ENCODE measurements around the gene TNFRSF13B. TPM values are rescaled to one million over a fixed set of nuclear protein-coding genes. Genes with fewer than 3 reads are reported as not detected.
"Not testable (repeated sequence)": the region's sequence is repeated elsewhere in the genome, so short reads cannot be mapped to it uniquely, and the experiment has no call there.

TNFRSF13B gene
- total RNA-seq, 1 donor from 2014 or later: not detected

DNA sequence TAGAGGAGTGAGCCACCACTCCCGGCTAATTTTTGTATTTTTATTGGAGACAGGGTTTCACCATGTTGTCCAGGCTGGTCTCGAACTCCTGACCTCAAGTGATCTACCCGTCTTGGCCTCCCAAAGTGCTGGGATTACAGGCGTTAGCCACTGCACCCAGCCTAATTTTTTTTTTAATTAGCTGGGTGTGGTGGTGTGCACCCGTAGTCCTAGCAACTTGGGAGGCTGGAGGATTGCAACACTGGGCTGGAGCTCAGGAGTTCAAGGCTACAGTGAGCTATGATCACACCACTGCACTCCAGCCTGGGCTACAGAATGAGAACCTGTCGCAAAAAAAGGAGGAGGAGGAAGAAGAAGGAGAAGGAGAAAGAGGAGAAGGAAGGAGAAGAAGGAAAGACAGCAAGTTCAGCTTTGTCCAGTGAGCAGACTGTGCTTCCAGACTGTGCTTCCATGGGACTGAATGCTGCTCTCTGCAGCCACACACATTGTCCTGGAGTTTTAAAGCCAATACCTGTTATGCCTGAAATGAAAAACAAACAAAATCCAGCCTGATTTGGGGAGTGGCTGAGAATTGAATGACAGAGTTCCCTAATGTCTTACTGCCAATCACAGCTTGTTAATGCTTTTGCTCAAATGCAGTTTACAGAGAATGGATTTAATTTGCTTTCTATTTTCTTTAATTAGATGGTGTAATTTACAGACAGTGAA is 2.8 kb upstream of the TNFRSF13B start:
- no peak for ATAC-seq (ENCODE audit: poor library complexity)
- intact Hi-C loops (cut with DNase I): no loop called here
- DNase-seq: no peak

DNA sequence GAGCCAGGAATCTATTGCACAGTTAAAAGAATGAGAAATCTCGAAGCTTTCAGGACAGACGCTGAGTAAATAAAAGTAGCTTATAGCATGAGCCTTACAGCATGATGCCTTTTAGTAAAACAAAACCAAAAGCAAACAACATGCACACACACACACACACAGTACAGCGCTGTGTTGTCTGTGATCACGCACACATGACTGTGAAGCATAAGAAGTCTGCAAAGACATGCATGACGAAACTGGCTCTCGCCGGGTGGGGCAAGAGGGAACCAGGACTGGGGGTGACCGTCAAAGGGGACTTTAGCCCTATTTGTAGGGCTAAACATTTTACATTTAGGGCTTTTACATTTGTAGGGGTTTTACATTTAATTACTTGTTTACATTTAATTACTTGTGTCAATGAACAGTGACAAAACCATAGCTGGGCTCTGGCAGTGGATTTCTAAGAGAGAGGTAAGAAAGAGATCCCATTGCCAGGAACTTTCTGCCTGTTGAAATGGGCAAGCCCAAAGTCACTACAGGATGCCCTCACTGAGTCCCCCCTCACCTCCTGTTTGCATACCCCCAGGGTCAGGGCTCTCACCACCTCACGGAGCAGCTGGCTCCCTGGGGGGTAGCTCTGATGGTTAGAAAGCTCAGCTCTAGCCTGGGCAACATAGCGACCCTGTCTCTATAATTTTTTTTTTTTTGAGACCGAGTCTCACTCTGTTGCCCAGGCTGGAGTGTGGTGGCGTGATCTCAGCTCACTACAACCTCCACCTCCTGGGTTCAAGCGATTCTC is 2.0 kb upstream of the TNFRSF13B start:
- DNase-seq: no peak
- intact Hi-C loops (cut with DNase I): no loop called here
- ATAC-seq (ENCODE audit: poor library complexity): no peak

DNA sequence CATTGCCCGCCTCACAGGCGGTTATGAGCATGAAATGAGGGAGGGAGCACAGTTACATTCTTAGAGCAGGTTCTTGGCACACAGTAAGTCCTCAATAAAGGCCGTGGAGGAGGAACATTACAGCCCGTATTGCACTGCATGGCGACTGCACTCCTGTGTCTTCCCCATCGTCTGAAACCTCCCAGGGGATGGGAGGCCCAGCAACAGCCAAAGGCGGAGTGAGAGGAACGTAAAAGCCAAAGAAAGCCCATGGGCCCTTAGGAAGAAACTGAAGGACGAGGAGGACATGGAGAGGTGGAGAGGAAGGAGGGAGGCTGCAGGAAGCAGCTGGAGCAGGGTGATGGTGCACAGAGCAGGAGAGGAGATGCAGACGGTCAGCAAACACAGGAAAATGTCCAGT is 1.1 kb upstream of the TNFRSF13B start:
- intact Hi-C loops (cut with DNase I); DNase-seq; ATAC-seq (ENCODE audit: poor library complexity): not testable (repeated sequence)

DNA sequence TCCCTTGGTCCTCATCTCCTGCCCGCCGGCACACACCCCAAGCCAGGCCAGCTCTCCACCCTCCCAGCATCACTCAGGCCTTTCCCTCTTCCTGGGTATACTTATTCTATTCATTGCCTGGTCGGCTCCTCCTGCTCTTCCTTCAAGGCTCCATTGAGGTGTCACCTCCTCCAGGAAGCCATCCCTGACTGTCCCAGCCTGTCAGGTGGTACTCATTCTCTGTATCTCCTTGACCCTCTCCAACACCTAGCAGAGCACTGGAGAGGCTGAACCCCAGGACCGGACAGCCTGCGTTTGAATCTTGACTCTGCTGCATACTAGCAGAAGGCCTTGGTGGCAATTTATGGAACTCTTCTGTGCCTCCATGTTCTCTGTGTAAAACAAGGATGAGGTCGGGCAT is 428 bp upstream of the TNFRSF13B start:
- DNase-seq (no peak), ATAC-seq (ENCODE audit: poor library complexity) (no peak)
- intact Hi-C loops (cut with DNase I): no loop called here

DNA sequence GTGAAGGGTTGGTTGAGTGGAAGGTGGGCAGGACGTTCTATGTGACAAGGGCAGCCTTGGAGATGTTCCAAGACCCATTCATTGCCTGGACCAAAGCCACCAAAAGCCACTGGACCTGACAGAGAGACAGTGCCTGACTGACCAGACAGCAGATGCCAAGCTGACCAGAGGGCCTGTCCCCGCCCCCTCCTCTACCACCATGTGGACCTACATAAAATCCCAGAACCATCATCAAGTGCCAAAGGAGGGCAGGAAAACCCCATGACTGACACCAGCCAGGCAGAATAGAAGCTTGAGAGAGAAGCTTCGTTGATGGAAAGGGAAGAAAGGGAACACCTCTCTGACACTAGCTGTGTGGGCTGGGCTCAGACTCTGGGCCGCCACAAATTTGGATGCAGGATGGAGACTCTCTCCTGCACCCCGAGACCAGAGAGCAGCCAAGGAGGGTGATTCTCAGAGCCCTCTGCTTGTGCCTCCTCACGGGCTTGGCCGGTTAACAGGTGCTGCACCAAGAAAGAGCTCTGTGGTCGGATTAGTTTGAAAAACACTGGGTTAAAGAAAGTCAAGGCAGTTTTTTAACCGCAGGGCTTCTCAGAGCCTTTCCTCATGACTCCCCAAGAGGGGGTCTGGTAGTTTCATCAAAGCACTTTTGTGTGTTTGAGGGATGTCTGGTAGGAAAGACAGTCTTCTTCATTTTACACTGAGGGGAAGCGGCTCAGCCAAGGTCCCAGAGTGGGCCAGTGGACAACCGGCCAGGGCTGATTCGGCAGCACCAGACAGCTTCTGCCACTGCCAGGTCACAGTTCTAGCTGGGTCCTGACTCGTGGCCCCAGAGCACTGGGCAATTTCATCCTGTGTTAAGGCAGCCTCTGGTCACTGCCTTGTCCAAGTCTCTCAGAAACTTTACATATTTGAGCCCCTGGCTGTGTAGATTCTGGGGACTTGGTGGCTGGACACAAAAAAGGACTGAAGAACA is 1.7 kb downstream of the TNFRSF13B start:
- intact Hi-C loops (cut with DNase I): no loop called here
- no peak for DNase-seq
- no peak for ATAC-seq (ENCODE audit: poor library complexity)

DNA sequence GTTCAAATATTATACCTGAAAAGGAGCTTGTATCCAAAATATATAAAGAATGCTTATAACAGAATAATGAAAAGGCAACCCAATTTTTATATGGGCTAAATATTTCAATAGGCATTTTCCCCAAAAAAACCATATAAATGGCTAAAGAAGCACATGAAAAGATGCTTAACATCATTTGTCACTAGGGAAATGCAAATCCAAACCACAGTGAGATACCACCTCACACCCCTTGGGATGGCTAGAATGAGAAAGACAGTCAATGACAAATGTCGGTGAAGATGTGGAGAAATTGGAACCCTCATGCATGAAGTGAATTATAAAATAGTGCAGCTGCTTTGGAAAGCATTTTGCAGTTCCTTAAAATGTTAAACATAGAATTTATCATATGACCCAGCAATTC is 3.1 kb downstream of the TNFRSF13B start:
- no peak for ATAC-seq (ENCODE audit: poor library complexity)

DNA sequence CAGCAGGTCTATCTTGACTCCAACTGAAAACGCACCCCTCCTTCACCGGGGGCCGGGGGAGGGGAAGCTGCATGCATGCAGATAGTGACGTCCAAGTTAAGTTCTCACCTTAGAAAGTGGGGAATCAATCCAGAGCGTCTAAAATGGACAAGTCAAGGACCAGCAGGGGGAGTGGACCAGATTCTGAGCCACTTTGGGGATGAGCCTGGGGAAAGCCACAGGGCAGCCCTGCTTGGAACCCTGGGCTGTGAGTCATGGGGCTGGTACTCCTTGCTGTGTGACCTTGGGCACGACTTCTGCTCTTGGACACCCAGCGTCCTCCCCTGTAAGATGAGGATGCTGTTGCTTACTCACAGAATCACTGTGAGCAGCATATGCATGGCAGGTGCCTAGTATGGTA is 9.1 kb downstream of the TNFRSF13B start:
- intact Hi-C loops (cut with DNase I): no loop called here
- ATAC-seq (ENCODE audit: poor library complexity): no peak
- no peak for DNase-seq

More for the DNA sequence above, 3.1 kb downstream of the TNFRSF13B start:
- intact Hi-C loops (cut with DNase I): no loop called here
- DNase-seq: no peak

DNA sequence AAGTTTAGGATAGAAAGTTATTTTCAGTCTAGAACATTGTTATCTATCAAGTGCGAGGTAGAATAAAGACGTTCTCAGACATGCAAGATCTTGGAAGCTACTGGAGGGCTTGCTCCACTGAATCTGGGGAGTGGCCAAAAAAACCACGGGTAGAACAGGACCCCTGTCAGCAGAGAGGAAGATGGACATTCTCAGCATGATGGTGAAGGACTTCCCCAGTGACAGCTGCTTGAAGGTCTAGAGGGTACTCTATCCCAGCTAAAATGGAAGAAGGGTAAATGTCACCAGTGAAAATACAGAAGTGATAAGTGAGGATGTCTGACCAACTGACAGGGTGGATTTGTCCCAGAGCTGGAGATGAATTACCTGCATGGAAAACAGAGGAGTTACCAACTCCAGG is 10.1 kb downstream of the TNFRSF13B start:
- intact Hi-C loops (cut with DNase I): no loop called here
- DNase-seq (no peak), ATAC-seq (ENCODE audit: poor library complexity) (no peak)

DNA sequence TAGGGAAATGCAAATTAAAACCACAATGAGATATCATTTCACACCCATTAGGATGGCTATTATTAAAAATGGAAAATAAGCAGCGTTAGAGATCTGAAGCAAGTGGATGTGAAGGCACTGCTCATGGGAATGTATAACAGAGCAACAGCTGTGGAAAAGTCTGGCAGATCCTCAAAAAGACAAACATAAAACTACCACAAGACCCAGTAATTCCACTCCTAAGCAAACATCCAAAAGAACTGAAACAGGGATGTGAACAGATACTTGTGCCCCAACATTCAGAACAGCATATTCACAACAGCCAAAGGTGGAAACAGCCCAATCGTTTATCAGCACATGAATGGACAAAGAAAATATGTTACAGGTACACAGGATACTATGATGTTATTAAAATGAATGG is 10.9 kb downstream of the TNFRSF13B start:
- DNase-seq; intact Hi-C loops (cut with DNase I); ATAC-seq (ENCODE audit: poor library complexity): not testable (repeated sequence)

DNA sequence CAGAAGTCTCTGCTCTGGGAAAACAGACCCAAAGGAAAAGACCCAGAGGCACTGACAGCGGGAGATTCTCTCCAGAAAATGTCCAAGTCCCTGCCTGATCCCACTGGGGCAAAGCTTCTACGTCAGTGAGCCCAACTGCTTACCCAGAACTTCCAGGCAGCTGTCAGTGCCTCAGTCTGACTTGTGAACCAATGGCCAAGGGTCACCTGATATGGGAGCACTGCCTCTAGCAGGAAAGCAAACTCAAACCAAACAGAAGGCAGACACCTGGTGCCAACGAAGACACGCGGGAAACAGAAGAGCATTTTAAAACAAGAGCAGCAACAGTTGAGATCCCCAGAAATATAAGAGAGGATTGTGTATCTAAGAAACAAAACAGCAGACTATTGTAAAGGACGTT is 16.9 kb downstream of the TNFRSF13B start:
- intact Hi-C loops (cut with DNase I); DNase-seq; ATAC-seq (ENCODE audit: poor library complexity): not testable (repeated sequence)

DNA sequence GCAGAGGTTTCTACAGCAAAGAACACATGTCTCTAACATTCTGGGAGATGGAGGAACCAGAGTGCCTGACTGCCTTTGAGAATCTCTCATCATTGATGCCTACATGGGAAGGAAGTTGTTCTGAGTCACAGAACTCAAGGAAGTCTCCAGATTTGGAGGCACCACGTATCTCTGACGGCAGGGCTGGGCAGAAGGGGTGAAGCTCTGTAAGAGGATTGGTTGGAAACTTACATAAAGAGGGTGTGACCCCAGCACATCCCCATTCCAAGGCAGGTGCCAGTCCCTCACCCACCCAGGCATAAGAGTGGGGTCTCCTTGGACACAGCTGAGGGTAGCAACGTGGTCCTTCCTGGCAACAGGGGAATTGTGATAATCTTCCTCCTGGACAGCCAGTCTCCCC is 17.4 kb downstream of the TNFRSF13B start:
- intact Hi-C loops (cut with DNase I): no loop called here
- DNase-seq (no peak), ATAC-seq (ENCODE audit: poor library complexity) (no peak)

DNA sequence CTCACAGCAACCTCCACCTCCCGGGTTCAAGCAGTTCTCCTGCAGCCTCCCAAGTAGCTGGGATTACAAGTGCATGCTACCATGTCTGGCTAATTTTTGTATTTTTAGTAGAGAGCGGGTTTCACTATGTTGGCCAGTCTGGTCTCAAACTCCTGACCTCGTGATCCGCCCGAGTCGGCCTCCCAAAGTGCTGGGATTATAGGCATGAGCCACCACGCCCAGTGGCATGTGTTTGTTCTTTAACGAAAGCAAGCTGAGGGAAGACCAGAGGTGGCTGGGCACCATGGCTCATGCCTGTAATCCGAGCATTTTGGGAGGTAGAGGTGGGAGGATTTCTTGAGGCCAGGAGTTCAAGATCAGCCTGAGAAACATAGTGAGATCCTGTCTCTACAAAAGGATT is 18.1 kb downstream of the TNFRSF13B start:
- intact Hi-C loops (cut with DNase I): no loop called here
- ATAC-seq (ENCODE audit: poor library complexity) (no peak), DNase-seq (no peak)

DNA sequence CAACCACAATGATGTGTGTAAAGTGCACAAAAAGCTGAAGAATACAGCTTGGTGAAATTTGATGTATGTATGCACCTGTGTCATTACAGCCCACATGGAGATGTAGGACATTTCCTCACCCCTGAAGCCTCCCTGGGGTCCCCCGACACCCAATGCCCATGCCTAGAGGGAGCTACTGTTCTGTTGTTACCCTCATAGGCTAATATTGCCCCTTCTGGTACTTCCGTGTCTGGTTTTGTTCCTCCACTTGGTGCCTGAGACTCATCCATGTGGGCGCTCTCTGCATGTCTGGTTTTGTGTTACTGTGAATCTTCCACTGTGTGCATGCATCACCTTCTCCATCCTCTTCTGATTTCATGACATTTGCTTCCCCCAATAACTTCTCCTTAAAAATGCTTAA is 18.6 kb downstream of the TNFRSF13B start:
- intact Hi-C loops (cut with DNase I): no loop called here
- ATAC-seq (ENCODE audit: poor library complexity) (no peak), DNase-seq (no peak)

DNA sequence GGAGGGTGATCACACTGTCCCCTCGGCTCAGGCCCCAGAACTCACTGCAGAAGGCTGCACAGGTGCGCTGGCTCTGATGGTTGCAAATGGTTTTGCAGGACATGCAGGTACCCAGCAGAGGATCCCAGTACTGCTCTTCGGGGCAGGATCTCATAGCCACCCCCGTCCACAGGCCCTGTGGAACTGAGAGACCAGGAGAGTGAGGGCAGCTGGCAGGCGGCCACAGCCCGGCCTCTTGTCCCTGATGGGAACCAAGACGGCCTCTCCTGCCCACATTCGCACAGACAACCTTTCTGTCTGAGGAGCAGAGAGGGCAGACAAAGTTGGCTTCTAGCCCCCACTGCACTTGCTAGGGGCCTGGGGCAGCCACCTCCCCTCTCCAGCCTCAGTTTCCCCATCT is 19.5 kb downstream of the TNFRSF13B start:
- ATAC-seq (ENCODE audit: poor library complexity) (no peak), DNase-seq (no peak)
- intact Hi-C loops (cut with DNase I): no loop called here

DNA sequence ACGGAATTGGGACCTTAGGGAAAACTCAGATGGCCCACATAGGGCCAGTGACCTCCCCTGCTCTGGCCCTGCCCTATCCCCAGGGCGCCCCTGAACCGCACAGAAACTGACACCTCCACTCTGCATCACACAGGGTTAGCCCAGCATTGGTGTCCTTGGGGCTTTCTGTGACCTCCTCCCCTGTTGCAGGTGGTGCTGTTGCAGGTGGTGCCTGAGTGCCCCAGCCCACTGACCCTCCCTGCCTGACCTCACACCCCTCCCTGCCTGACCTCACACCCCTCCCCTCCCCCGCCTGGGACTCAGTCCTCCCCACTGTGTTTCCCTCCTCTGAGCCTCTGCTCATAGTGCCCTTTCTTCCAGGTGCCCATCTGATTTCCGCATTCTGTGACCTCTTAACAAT is 21.4 kb downstream of the TNFRSF13B start:
- DNase-seq: no peak
- intact Hi-C loops (cut with DNase I): no loop called here
- no peak for ATAC-seq (ENCODE audit: poor library complexity)

DNA sequence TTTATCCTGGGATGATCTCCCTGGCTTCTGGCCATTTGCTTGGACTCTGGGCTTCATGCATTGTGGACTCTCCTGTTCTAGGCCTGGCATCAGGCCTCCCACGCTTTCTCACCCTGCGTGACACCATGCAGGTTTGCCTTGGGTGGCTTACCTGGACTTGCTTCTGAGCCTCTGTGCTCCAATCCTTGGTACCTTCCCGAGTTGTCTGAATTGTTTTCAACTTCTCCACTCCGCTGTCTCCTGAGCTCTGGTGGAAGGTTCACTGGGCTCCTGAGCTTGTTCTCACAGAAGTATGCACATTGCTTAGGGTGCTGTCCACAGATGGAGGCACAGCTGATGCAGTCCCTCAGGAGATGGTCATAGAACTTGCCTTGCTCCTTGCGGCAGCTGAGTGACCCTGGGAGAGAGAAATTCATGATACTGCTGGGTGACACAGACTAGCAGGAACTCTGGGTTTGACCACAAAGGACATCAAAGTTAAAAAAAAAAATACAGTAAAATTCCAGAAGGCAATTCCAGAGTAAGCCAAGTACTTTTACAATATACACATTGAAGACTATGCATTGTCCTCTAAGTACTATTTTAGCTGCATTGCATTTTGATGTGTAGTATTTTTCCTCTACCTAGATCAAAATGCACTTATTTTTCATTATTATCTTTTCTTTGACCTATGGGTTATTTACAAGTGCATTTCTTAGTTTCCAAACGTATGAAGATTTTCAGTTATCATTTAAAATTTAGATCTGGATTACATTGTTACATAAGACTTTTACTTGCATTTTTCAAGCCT is 23.1 kb downstream of the TNFRSF13B start:
- no peak for DNase-seq
- intact Hi-C loops (cut with DNase I): no loop called here
- ATAC-seq (ENCODE audit: poor library complexity): no peak

DNA sequence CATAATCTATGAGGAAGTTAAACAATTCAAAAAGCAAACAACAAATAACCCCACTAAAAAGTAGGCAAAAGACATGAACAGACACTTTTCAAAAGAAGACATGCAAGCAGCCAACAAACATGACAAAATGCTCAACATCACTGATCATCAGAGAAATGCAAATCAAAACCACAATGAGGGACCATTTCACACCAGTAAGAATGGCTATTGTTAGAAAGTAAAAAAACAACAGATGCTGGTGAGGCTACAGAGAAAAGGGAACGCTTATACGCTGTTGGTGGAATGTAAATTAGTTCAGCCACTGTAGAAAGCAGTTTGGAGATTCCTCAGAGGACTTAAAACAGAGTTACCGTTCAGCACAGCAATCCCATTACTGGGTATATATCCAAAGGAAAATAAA is 24.4 kb downstream of the TNFRSF13B start:
- ATAC-seq (ENCODE audit: poor library complexity): no peak
- intact Hi-C loops (cut with DNase I): no loop called here
- DNase-seq: no peak

DNA sequence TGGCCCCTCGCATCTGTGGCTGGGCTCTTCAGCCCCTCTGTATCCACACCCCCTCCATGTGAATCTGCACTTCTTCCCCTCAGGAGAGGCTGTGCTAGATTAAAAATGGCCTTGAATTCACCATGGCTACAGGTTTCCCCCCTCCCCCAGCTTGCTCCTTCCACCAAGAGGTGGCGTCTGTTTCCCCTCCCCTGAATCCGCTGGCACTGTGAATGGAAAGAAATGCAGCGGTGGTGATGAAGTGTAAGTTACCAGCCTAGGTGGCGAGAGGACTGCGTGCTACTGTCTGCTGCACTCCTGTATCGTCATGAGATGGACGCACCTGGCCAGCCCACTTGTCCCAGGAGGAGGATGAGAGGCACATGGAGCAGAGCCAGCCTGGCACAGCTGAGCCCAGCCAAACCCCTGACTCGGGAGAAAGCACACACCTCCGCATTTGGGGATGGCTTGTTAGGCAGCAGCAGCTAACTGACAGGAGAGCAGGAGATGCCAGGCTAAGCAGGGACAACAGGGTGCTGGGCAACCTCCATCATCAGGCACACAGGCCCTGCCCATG is 26.2 kb downstream of the TNFRSF13B start:
- no peak for DNase-seq
- no peak for ATAC-seq (ENCODE audit: poor library complexity)
- intact Hi-C loops (cut with DNase I): no loop called here
